Small intestine (tissue), 7 donors: ENCODE measurements around the gene CHAF1A. TPM values are rescaled to one million over a fixed set of nuclear protein-coding genes. Genes with fewer than 3 reads are reported as not detected.

Experiments
- DNase-seq, 2 donors: peaks; one replicate each; pipeline versions ENCODE4 v3.0.0 to v3.0.0-alpha.2; 2013
- FAIRE-seq: peaks from 2 replicates; lab custom pipeline; 2012; peaks lifted over from hg19 to GRCh38; lab: Jason Lieb, UNC
- H3K27ac ChIP-seq, 3 donors: one replicate each; pipeline ENCODE4 v1.5.1; 2013; ENCODE audit warnings: low read length in 2 of 3, mild to moderate bottlenecking in 2 of 3, control low read depth in 1 of 3, inconsistent platforms in 1 of 3, low read depth in 1 of 3, moderate library complexity in 1 of 3
- H3K27me3 ChIP-seq, 3 donors: one replicate each; pipeline ENCODE4 v1.6.1; 2013; ENCODE audit warnings: low read length in 3 of 3, inconsistent platforms in 1 of 3; ENCODE audit not compliant: control insufficient read depth in 3 of 3, insufficient read depth in 3 of 3
- H3K36me3 ChIP-seq, 3 donors: one replicate each; pipeline ENCODE4 v1.6.1; 2013; ENCODE audit warnings: low read length in 3 of 3, inconsistent platforms in 1 of 3, low read depth in 1 of 3, mild to moderate bottlenecking in 1 of 3, moderate library complexity in 1 of 3; ENCODE audit not compliant: control insufficient read depth in 3 of 3, insufficient read depth in 2 of 3
- H3K4me1 ChIP-seq, 3 donors: one replicate each; pipeline ENCODE4 v1.6.1; 2013; ENCODE audit warnings: low read length in 2 of 3, inconsistent platforms in 1 of 3, low read depth in 1 of 3, mild to moderate bottlenecking in 1 of 3, moderate library complexity in 1 of 3; ENCODE audit not compliant: control insufficient read depth in 3 of 3, insufficient read depth in 2 of 3
- H3K4me3 ChIP-seq, 3 donors: one replicate each; pipeline ENCODE4 v1.5.1; 2013; ENCODE audit warnings: low read length in 3 of 3, control low read depth in 1 of 3, inconsistent platforms in 1 of 3, low read depth in 1 of 3, mild to moderate bottlenecking in 1 of 3, moderate library complexity in 1 of 3
- H3K9me3 ChIP-seq, 2 donors: one replicate each; pipeline ENCODE4 v1.6.1; 2013; ENCODE audit warnings: low read depth in 1 of 2, low read length in 1 of 2; ENCODE audit not compliant: control insufficient read depth in 2 of 2, insufficient read depth in 1 of 2
- WGBS, 3 donors: extraction: QIAGEN DNeasy Blood & Tissue Kit; methylation state at CpG; one replicate each; pipeline ENCODE4 v1.1.7; 2013; 5-methylcytosine and 5-hydroxymethylcytosine counted together
- polyA plus RNA-seq, 4 donors: library from polyadenylated mRNA; stranded (reverse) in 3 of 4; unstranded in 1 of 4; fragments of 200-250 nt in 3 of 4; fragments of 120-200 nt in 1 of 4; gene quantifications; one replicate each; pipeline versions ENCODE4 v1.2.1 to v1.2.3, GENCODE V29; 2013
- donor health status: healthy with polysubstance abuse.
- donor health status: control.
- donor health status: control.
- donor health status: Bipolar disorder and iron deficiency.
- donor health status: healthy.

The CHAF1A gene
- polyA plus RNA-seq, 4 donors, result 4.0 to 13.5 (median 9.4) TPM

- Histone ChIP-seq H3K9me3 (no peaks in the 10 kb centered on the region), H3K4me3 (no peak overlapping the region), H3K4me1 (peaks cover 0 to 8% (median 0%) of the 10 kb centered on the region in 3 donors), H3K27me3 (no peaks in the 10 kb centered on the region), H3K36me3 (peaks cover 20 to 95% (median 21%) of the 10 kb centered on the region in 3 donors), H3K27ac (no peak overlapping the region)
- no peak for DNase-seq
- 86 to 89% (median 88%) methylated on average over 25 of the region's 25 CpGs for WGBS, 3 donors
- FAIRE-seq, result no peak
Measured at GRCh38 chr19:4358709-4359626, 43.5 kb upstream of the CHAF1A start.

GRCh38 chr19:4359627-4360000 is 42.8 kb upstream of the CHAF1A start:
- no peaks in the 10 kb centered on the region for H3K9me3 ChIP-seq
- WGBS, 3 donors, result 80 to 84% (median 81%) methylated on average over 13 of the region's 13 CpGs
- H3K27ac ChIP-seq, result no peak overlapping the region
- H3K4me1 ChIP-seq, result peaks cover 0 to 8% (median 0%) of the 10 kb centered on the region in 3 donors
- no peak overlapping the region for H3K4me3 ChIP-seq
- no peaks in the 10 kb centered on the region for H3K27me3 ChIP-seq
- FAIRE-seq (no peak), DNase-seq (no peak)
- peaks cover 19 to 95% (median 24%) of the 10 kb centered on the region in 3 donors for H3K36me3 ChIP-seq

GRCh38 chr19:4360081-4360569 is 42.3 kb upstream of the CHAF1A start:
- no peak overlapping the region for H3K4me3 ChIP-seq
- no peaks in the 10 kb centered on the region for H3K9me3 ChIP-seq
- H3K36me3 ChIP-seq, result peaks cover 19 to 95% (median 24%) of the 10 kb centered on the region in 3 donors
- H3K27ac ChIP-seq, result peak overlapping the region in 1 of 3 donors; percentile 48
- peaks cover 0 to 8% (median 0%) of the 10 kb centered on the region in 3 donors for H3K4me1 ChIP-seq
- H3K27me3 ChIP-seq, result no peaks in the 10 kb centered on the region
- 70 to 89% (median 83%) methylated on average over 9 of the region's 9 CpGs for WGBS, 3 donors
- DNase-seq, result no peak
- no peak for FAIRE-seq

GRCh38 chr19:4360641-4361151 is 41.7 kb upstream of the CHAF1A start:
- no peaks in the 10 kb centered on the region for H3K27me3 ChIP-seq
- no peaks in the 10 kb centered on the region for H3K9me3 ChIP-seq
- peaks cover 0 to 8% (median 0%) of the 10 kb centered on the region in 3 donors for H3K4me1 ChIP-seq
- peaks cover 19 to 99% (median 24%) of the 10 kb centered on the region in 3 donors for H3K36me3 ChIP-seq
- FAIRE-seq (no peak), DNase-seq (peak in 1 of 2 donors; percentile 49)
- H3K27ac ChIP-seq, result peak overlapping the region in 1 of 3 donors; percentile 48
- no peak overlapping the region for H3K4me3 ChIP-seq
- 69 to 70% (median 69%) methylated on average over 12 of the region's 12 CpGs for WGBS, 3 donors

GRCh38 chr19:4361152-4362046 is 41.0 kb upstream of the CHAF1A start:
- DNase-seq (no peak), FAIRE-seq (no peak)
- Histone ChIP-seq H3K4me1 (peaks cover 0 to 8% (median 0%) of the 10 kb centered on the region in 3 donors), H3K9me3 (no peaks in the 10 kb centered on the region), H3K27ac (peak overlapping the region in 1 of 3 donors; percentile 38), H3K4me3 (no peak overlapping the region), H3K27me3 (no peaks in the 10 kb centered on the region), H3K36me3 (peaks cover 22 to 99% (median 24%) of the 10 kb centered on the region in 3 donors)
- WGBS, 3 donors, result 86 to 90% (median 86%) methylated on average over 45 to 50 of the region's 50 CpGs

- Histone ChIP-seq H3K27me3 (no peaks in the 10 kb centered on the region), H3K27ac (no peak overlapping the region), H3K4me1 (peaks cover 0 to 8% (median 0%) of the 10 kb centered on the region in 3 donors), H3K9me3 (no peaks in the 10 kb centered on the region), H3K36me3 (peaks cover 22 to 100% (median 24%) of the 10 kb centered on the region in 3 donors), H3K4me3 (no peak overlapping the region)
- FAIRE-seq (no peak), DNase-seq (no peak)
- WGBS, 3 donors, result 83 to 86% (median 86%) methylated on average over 32 of the region's 32 CpGs
Measured at GRCh38 chr19:4362101-4362828, 40.2 kb upstream of the CHAF1A start.

GRCh38 chr19:4362831-4363545 is 39.5 kb upstream of the CHAF1A start:
- DNase-seq, result peak in 1 of 2 donors; percentile 25
- no peak for FAIRE-seq
- Histone ChIP-seq H3K4me1 (peaks cover 0 to 15% (median 0%) of the 10 kb centered on the region in 3 donors), H3K4me3 (no peak overlapping the region), H3K36me3 (peaks cover 22 to 100% (median 24%) of the 10 kb centered on the region in 3 donors), H3K27ac (no peak overlapping the region), H3K27me3 (no peaks in the 10 kb centered on the region), H3K9me3 (no peaks in the 10 kb centered on the region)
- 79 to 80% (median 80%) methylated on average over 22 of the region's 22 CpGs for WGBS, 3 donors
